ENCODE measurements around the gene FOXD2.

FOXD2 gene

GRCh38 chr1:47460456-47460855 lies 22.6 kb downstream of the FOXD2 start:
- no peak for TF ChIP-seq CTCF (IDR thresholded peaks at IDR 0.05; ENCODE audit: low read depth, low read length, missing control alignments)
- no peak for DNase-seq (ENCODE audit: extremely low read depth, low read depth)
- H3K4me3 ChIP-seq (replicated peaks; ENCODE audit: low read depth, low read length): no peak overlapping the region

DNA sequence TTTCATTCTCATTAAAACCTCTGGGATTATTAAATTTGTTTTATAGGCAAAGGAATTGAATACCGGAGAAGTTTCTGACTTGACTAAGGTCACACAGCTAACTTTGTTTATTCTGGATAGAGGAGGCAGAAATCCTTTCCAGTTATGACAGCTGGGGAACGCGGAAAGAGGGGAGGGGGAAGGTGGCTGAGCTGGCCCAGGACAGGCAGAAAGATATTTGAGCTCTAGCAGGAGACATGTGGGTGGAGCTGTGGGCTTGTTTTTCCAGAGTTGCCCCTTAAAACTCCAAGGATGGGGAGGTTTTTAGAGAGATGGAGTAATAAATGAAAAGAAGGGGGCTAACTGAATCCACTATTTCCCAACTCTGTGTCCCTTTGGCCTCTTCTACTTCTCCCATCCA lies 27.8 kb downstream of the FOXD2 start:
- no peak overlapping the region for H3K4me3 ChIP-seq (replicated peaks; ENCODE audit: low read depth, low read length)
- no peak for DNase-seq (ENCODE audit: extremely low read depth, low read depth)
- no peak for TF ChIP-seq CTCF (IDR thresholded peaks at IDR 0.05; ENCODE audit: low read depth, low read length, missing control alignments)

DNA sequence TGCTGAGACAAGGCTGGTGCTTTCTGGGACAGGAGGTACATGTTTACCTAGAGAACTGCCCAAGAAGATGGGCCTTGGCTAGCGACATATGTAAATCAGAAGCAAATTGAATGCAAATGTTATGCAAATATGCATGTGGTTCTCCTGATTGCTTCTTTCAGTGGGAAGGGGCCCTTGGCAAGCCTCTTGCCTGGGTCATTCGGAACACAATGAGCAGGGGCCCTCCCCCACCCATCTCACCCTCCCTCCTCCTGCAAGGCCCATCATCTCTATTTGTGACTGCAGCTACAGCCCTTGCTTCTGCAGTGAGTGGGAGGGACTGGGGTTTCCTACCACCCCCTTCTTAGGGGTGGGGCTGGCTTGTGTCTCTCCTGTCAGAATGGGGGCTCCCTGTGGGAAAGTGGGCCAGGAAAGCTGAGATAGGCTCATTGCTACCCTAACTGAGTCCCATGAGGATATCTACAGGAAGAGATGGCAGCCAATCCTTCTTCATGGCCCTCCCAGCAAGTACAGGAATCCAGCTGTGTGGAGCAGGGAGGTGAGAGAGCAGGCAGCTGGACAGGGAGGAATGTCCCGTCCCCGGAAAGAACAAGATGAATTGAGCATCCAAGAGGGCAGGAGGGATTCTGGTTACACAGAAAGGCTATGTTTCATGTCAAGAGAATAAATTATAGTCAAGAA lies 31.0 kb downstream of the FOXD2 start:
- DNase-seq (ENCODE audit: extremely low read depth, low read depth): no peak
- no peak overlapping the region for H3K4me3 ChIP-seq (replicated peaks; ENCODE audit: low read depth, low read length)
- no peak for TF ChIP-seq CTCF (IDR thresholded peaks at IDR 0.05; ENCODE audit: low read depth, low read length, missing control alignments)

DNA sequence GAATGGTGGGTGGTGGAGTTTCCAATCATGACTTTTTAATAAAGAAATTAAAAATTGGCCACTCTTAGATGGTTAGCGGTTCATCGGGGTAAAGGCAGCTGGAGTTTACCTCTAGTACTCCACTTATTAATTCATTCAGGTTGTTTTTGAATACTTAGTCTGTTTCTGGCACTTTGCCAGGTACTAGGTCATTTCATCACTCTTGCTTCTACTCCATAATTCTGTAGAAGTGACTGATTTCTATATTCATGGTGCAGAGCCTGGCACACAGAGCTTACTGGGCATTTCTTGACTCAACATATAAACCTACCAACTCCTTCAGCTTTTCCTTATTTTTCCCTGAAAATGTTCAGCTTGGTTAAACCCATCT lies 31.5 kb downstream of the FOXD2 start:
- no peak overlapping the region for H3K4me3 ChIP-seq (replicated peaks; ENCODE audit: low read depth, low read length)
- no peak for DNase-seq (ENCODE audit: extremely low read depth, low read depth)
- TF ChIP-seq CTCF (IDR thresholded peaks at IDR 0.05; ENCODE audit: low read depth, low read length, missing control alignments): no peak

DNA sequence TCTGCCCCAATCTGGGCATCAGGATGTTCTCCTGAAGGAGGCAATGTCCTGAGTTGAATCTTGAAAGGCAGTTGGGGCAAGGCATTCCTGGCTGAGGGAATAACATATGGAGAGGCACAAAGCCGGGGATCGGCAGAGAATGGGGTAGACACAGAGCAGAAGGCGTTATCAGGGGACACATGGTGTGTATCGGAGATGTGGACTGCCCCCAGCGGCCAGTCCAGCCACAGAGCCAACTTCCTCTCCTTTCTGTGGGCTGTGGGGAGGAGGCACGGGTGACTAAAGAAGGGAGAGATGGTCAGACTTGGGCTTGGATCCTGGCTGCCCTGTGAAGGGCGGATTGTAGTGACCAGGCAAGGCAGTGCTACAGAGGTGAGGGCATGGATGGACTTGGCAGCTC lies 32.1 kb downstream of the FOXD2 start:
- no peak for DNase-seq (ENCODE audit: extremely low read depth, low read depth)
- no peak overlapping the region for H3K4me3 ChIP-seq (replicated peaks; ENCODE audit: low read depth, low read length)
- no peak for TF ChIP-seq CTCF (IDR thresholded peaks at IDR 0.05; ENCODE audit: low read depth, low read length, missing control alignments)

DNA sequence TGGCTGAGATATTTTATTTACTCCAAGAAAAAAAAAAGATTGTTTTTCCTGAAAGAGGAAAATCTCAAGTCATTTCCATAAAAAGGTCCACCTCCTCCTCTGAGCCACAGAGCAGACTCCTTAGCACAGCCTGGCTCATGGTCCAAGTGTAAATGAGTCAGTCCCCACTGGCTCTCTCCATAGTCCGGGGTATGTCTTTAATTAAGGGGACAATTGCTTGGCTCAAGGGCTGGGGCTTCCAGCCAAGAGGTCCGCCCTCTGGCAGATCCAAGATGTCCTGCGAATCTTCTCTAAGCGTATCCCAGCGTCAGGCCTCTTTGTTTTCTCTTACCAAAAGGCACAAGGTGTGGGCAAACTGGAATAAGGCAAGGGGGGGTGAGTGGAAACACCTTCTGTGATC lies 33.3 kb downstream of the FOXD2 start:
- no peak for TF ChIP-seq CTCF (IDR thresholded peaks at IDR 0.05; ENCODE audit: low read depth, low read length, missing control alignments)
- peak; percentile 19 for DNase-seq (ENCODE audit: extremely low read depth, low read depth)
- no peak overlapping the region for H3K4me3 ChIP-seq (replicated peaks; ENCODE audit: low read depth, low read length)

All from HFF-Myc (cell line).